ENCODE measurements around the gene MAP2K3.

- TF ChIP-seq CTCF (IDR thresholded peaks at IDR 0.05) (peak in 1 of 4 donors; percentile 7), POLR2A (IDR thresholded peaks at IDR 0.05) (no peak)
These were observed 4.1 kb downstream of the MAP2K3 start for GRCh38 chr17:21288571-21289017.

Data from right lobe of liver (tissue), 4 donors.